HL-60 (cell line): ENCODE measurements around the gene TPMT.

ENCODE experiments used
- CTCF ChIP-seq: IDR thresholded peaks from one replicate; pipeline ENCODE4 v1.5.1; 2011; ENCODE audit warnings: low read length, control low read depth, inconsistent platforms; ENCODE audit not compliant: insufficient read depth
- GABPA ChIP-seq: IDR thresholded peaks from 2 replicates; pipeline ENCODE4 v1.6.1; 2012; ENCODE audit warnings: low read depth
- POLR2AphosphoS5 ChIP-seq: IDR thresholded peaks from 2 replicates; pipeline ENCODE4 v1.6.1; 2012; ENCODE audit warnings: low read depth
- REST ChIP-seq: IDR thresholded peaks from 2 replicates; pipeline ENCODE4 v1.6.1; 2012; ENCODE audit warnings: low read depth; ENCODE audit not compliant: insufficient replicate concordance

GRCh38 chr6:18148304-18149025 is 6.4 kb downstream of the TPMT start:
- TF ChIP-seq CTCF, result no peak
- no peak for TF ChIP-seq REST
- TF ChIP-seq POLR2AphosphoS5, result no peak
- no peak for TF ChIP-seq GABPA
